ENCODE data around the gene OR2F1. TPM values are rescaled to one million over a fixed set of nuclear protein-coding genes. Genes with fewer than 3 reads are reported as not detected.

OR2F1 gene, protein sequence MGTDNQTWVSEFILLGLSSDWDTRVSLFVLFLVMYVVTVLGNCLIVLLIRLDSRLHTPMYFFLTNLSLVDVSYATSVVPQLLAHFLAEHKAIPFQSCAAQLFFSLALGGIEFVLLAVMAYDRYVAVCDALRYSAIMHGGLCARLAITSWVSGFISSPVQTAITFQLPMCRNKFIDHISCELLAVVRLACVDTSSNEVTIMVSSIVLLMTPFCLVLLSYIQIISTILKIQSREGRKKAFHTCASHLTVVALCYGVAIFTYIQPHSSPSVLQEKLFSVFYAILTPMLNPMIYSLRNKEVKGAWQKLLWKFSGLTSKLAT
- total RNA-seq (not detected), polyA plus RNA-seq (not detected)
- long read RNA-seq, donor 1: 0 reads
- long read RNA-seq, donor 2: 0 reads
- long read RNA-seq, donor 3: 0 reads

DNA sequence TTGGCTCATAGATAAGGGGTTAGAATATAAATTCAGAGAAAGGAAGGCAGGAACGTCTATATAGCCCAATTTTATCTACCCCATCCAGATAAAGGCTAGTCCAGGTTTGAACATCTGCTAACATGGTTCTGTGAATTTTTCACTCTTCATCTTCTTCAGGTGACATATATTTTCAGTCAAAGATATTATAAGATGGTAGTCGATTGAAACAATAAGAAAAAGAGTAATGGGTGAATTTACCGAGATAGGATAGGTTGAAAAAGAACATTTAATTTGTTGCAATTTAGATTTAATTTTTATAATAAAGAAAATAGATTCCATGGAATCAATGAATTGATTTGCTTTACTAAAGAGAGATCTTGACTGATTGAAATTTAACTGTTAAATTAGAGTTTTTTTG lies at the start of gene OR2F1:
Gene OR2F1, plus strand, starts transcription at position 301 of the 400 bp plus-strand sequence. CDS start 5,127 bp downstream, outside the sequence.
- DNase-seq (no peak), ATAC-seq (no peak)
- H3K27me3 ChIP-seq: peaks cover 0 to 4% (median 0%) of the 10 kb centered on the region in 7 donors
- no peaks in the 10 kb centered on the region for H3K4me1 ChIP-seq
- no peaks in the 10 kb centered on the region for H3K36me3 ChIP-seq
- TF ChIP-seq, protein P1, sequence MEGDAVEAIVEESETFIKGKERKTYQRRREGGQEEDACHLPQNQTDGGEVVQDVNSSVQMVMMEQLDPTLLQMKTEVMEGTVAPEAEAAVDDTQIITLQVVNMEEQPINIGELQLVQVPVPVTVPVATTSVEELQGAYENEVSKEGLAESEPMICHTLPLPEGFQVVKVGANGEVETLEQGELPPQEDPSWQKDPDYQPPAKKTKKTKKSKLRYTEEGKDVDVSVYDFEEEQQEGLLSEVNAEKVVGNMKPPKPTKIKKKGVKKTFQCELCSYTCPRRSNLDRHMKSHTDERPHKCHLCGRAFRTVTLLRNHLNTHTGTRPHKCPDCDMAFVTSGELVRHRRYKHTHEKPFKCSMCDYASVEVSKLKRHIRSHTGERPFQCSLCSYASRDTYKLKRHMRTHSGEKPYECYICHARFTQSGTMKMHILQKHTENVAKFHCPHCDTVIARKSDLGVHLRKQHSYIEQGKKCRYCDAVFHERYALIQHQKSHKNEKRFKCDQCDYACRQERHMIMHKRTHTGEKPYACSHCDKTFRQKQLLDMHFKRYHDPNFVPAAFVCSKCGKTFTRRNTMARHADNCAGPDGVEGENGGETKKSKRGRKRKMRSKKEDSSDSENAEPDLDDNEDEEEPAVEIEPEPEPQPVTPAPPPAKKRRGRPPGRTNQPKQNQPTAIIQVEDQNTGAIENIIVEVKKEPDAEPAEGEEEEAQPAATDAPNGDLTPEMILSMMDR (IDR thresholded peaks at IDR 0.05): no peak
- H3K4me3 ChIP-seq: no peak within 1 kb of the TSS
- intact Hi-C loops (cut with DNase I): loop anchor here in 1 of 10 donors (10.0 kb wide), 1 partner anchor 50 kb away; the partner anchor contains the start of gene OR6B1
- H3K9me3 ChIP-seq: no peaks in the 10 kb centered on the region
- no peak within 1 kb of the TSS for H3K27ac ChIP-seq
- 76 to 78% methylated on average over 3 of the region's 3 CpGs for WGBS, 2 donors

DNA sequence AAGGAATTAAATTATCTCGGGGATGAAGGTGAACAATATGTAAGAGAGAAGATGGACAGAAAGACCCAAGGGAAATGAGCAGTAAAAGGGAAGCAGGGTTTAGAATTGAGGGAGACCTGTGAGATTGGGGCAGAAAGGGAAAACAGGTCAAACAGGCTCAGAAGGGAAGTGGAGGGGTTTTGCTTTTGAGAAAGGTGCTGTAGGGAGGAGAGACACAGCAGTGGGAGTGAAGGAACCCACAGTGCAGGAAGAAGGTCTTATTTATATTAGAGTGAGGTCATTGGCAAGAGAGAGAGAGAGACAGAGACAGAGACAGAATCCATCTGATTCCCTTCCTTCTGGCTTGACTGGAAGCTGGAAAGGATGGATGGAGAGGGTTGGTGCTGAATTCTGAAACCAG lies 49.1 kb upstream of the OR2F1 start:
- no peaks in the 10 kb centered on the region for H3K27me3 ChIP-seq
- WGBS, 2 donors: 26 to 52% methylated on average over 1 of the region's 1 CpG
- intact Hi-C loops (cut with DNase I): loop anchor here in 3 of 10 donors (10.0 kb wide), 3 partner anchors 89 to 489 kb away; no protein-coding TSS in a partner anchor
- H3K27ac ChIP-seq: peak overlapping the region in 4 of 10 donors; percentile 37 to 48 (median 43)
- no peaks in the 10 kb centered on the region for H3K9me3 ChIP-seq
- TF ChIP-seq, protein P1 (IDR thresholded peaks at IDR 0.05): no peak
- ATAC-seq (no peak), DNase-seq (no peak)
- no peaks in the 10 kb centered on the region for H3K36me3 ChIP-seq
- no peak overlapping the region for H3K4me3 ChIP-seq
- peaks cover 0 to 31% (median 14%) of the 10 kb centered on the region in 9 donors for H3K4me1 ChIP-seq

DNA sequence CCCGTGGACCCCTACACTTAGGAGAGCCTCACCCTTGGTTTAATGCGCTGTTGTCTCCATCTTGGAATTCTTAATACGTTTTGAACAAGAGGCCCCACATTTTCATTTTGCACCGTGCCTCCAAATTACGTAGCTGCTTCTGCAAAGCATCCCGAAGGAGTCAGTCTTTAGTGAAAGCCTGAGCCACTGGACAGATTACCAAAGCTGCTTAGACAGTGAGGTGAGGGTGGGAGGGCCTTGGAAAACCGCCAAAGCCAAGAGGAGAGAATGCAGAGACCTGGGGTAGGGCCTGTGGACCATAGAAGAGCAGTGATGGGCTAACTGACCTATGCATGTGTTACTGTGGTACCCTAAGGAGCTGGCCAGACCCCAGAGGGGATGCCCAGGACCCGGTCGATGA lies 48.5 kb upstream of the OR2F1 start:
- ATAC-seq: no peak
- H3K4me1 ChIP-seq: peaks cover 0 to 25% (median 8%) of the 10 kb centered on the region in 9 donors
- DNase-seq: no peak
- H3K27me3 ChIP-seq: no peaks in the 10 kb centered on the region
- TF ChIP-seq, protein P1 (IDR thresholded peaks at IDR 0.05): no peak
- 81 to 82% methylated on average over 9 of the region's 9 CpGs for WGBS, 2 donors
- H3K36me3 ChIP-seq: no peaks in the 10 kb centered on the region
- intact Hi-C loops (cut with DNase I): loop anchor here in 3 of 10 donors (10.0 kb wide), 3 partner anchors 89 to 489 kb away; no protein-coding TSS in a partner anchor
- no peaks in the 10 kb centered on the region for H3K9me3 ChIP-seq
- no peak overlapping the region for H3K4me3 ChIP-seq
- no peak overlapping the region for H3K27ac ChIP-seq

DNA sequence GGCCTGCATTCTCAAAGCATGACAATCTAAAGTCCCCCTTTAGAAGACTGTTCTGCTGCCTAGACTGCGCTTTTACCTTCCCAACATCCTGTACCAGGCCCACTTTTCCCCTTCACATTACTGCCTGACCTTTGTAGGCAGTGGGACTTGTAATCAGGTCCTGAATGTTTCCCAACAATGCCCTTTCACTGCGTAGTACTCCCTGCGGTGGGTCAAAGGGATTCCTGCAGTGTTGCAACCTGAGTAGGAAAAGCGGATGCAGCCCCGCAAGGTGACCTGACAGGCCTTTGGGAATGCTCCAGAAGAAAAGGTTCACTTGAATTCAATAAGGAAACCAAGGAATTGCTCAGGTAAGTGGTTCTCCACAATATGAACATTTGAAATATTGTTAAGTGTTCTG lies 47.7 kb upstream of the OR2F1 start:
- no peak for DNase-seq
- ATAC-seq: no peak
- intact Hi-C loops (cut with DNase I): loop anchor here in 3 of 10 donors (10.0 kb wide), 3 partner anchors 88 to 488 kb away; no protein-coding TSS in a partner anchor
- WGBS, 2 donors: 95 to 96% methylated on average over 5 of the region's 5 CpGs
- Histone ChIP-seq H3K4me1 (peaks cover 0 to 25% (median 6%) of the 10 kb centered on the region in 9 donors), H3K27me3 (no peaks in the 10 kb centered on the region), H3K36me3 (no peaks in the 10 kb centered on the region), H3K9me3 (no peaks in the 10 kb centered on the region), H3K27ac (no peak overlapping the region), H3K4me3 (no peak overlapping the region)
- TF ChIP-seq, protein P1 (IDR thresholded peaks at IDR 0.05): no peak
